ENCODE results near the gene FLAD1. TPM values are rescaled to one million over a fixed set of nuclear protein-coding genes. Genes with fewer than 3 reads are reported as not detected.

The FLAD1 gene
- total and polyA plus RNA-seq, 9 donors, result 16.7 to 21.9 (median 20.3) TPM

GRCh38 chr1:155018617-155019348 lies 35.6 kb downstream of the FLAD1 start:
- Histone ChIP-seq H3K9me3 (replicated peaks; ENCODE audit: control insufficient read depth, low read depth, low read length) (no peaks in the 10 kb centered on the region), H3K4me3 (ENCODE audit: low read length) (no peak overlapping the region), H3K4me1 (ENCODE audit: control insufficient read depth, insufficient read depth, low read length) (peaks cover 11% of the 10 kb centered on the region), H3K36me3 (ENCODE audit: control insufficient read depth, insufficient read depth, low read length) (peaks cover 8% of the 10 kb centered on the region), H3K27ac (ENCODE audit: low read length) (no peak overlapping the region), H3K27me3 (ENCODE audit: control insufficient read depth, insufficient read depth, low read length) (no peaks in the 10 kb centered on the region)
- WGBS (ENCODE audit: insufficient coverage), result 47% methylated on average over 3 of the region's 8 CpGs
- DNase-seq, result no peak

- Histone ChIP-seq H3K4me3 (ENCODE audit: low read length) (no peak overlapping the region), H3K4me1 (ENCODE audit: control insufficient read depth, insufficient read depth, low read length) (peaks cover 11% of the 10 kb centered on the region), H3K36me3 (ENCODE audit: control insufficient read depth, insufficient read depth, low read length) (peaks cover 4% of the 10 kb centered on the region), H3K27ac (ENCODE audit: low read length) (no peak overlapping the region), H3K9me3 (replicated peaks; ENCODE audit: control insufficient read depth, low read depth, low read length) (no peaks in the 10 kb centered on the region), H3K27me3 (ENCODE audit: control insufficient read depth, insufficient read depth, low read length) (no peaks in the 10 kb centered on the region)
- 57% methylated on average over 11 of the region's 11 CpGs for WGBS (ENCODE audit: insufficient coverage)
- no peak for DNase-seq
Observed at GRCh38 chr1:155019377-155020245, 36.5 kb downstream of the FLAD1 start.

GRCh38 chr1:155022136-155022926 lies 39.2 kb downstream of the FLAD1 start:
- H3K9me3 ChIP-seq (replicated peaks; ENCODE audit: control insufficient read depth, low read depth, low read length), result no peaks in the 10 kb centered on the region
- H3K4me3 ChIP-seq (ENCODE audit: low read length), result no peak overlapping the region
- 81% methylated on average over 5 of the region's 8 CpGs for WGBS (ENCODE audit: insufficient coverage)
- H3K36me3 ChIP-seq (ENCODE audit: control insufficient read depth, insufficient read depth, low read length), result no peaks in the 10 kb centered on the region
- H3K27ac ChIP-seq (ENCODE audit: low read length), result no peak overlapping the region
- H3K4me1 ChIP-seq (ENCODE audit: control insufficient read depth, insufficient read depth, low read length), result peaks cover 5% of the 10 kb centered on the region
- no peak for DNase-seq
- no peaks in the 10 kb centered on the region for H3K27me3 ChIP-seq (ENCODE audit: control insufficient read depth, insufficient read depth, low read length)

- DNase-seq, result no peak
- 70% methylated on average over 4 of the region's 4 CpGs for WGBS (ENCODE audit: insufficient coverage)
- Histone ChIP-seq H3K27me3 (ENCODE audit: control insufficient read depth, insufficient read depth, low read length) (no peaks in the 10 kb centered on the region), H3K4me3 (ENCODE audit: low read length) (no peak overlapping the region), H3K9me3 (replicated peaks; ENCODE audit: control insufficient read depth, low read depth, low read length) (no peaks in the 10 kb centered on the region), H3K27ac (ENCODE audit: low read length) (no peak overlapping the region), H3K36me3 (ENCODE audit: control insufficient read depth, insufficient read depth, low read length) (no peaks in the 10 kb centered on the region), H3K4me1 (ENCODE audit: control insufficient read depth, insufficient read depth, low read length) (peaks cover 2% of the 10 kb centered on the region)
Observed at GRCh38 chr1:155022927-155023236, 39.7 kb downstream of the FLAD1 start.

DNA sequence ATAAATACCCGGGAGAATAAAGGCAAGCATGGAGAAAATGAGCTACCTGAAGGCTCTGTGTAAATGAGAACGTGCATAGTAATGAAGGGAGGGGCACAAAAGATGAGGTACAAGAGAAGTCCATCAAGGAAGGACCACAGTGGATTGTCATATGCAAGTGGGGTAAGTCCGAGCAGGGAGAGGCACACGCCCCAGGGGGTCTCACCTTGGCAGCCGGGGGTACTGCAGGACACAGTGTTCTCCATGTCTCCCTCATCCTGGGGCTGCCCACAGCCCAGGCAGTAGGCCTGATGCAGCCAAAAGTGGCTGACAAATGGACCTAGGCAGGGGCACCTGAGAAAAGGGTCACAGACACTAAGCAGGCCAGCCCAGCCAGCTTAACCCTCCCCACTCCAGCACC lies 40.5 kb downstream of the FLAD1 start:
- WGBS (ENCODE audit: insufficient coverage), result 63% methylated on average over 4 of the region's 5 CpGs
- Histone ChIP-seq H3K4me3 (ENCODE audit: low read length) (no peak overlapping the region), H3K9me3 (replicated peaks; ENCODE audit: control insufficient read depth, low read depth, low read length) (no peaks in the 10 kb centered on the region), H3K27me3 (ENCODE audit: control insufficient read depth, insufficient read depth, low read length) (no peaks in the 10 kb centered on the region), H3K27ac (ENCODE audit: low read length) (no peak overlapping the region), H3K4me1 (ENCODE audit: control insufficient read depth, insufficient read depth, low read length) (no peaks in the 10 kb centered on the region), H3K36me3 (ENCODE audit: control insufficient read depth, insufficient read depth, low read length) (no peaks in the 10 kb centered on the region)
- no peak for DNase-seq

- Histone ChIP-seq H3K4me3 (ENCODE audit: low read length) (no peak overlapping the region), H3K27me3 (ENCODE audit: control insufficient read depth, insufficient read depth, low read length) (no peaks in the 10 kb centered on the region), H3K36me3 (ENCODE audit: control insufficient read depth, insufficient read depth, low read length) (no peaks in the 10 kb centered on the region), H3K4me1 (ENCODE audit: control insufficient read depth, insufficient read depth, low read length) (no peaks in the 10 kb centered on the region), H3K9me3 (replicated peaks; ENCODE audit: control insufficient read depth, low read depth, low read length) (no peaks in the 10 kb centered on the region), H3K27ac (ENCODE audit: low read length) (no peak overlapping the region)
- DNase-seq, result no peak
- 87% methylated on average over 6 of the region's 9 CpGs for WGBS (ENCODE audit: insufficient coverage)
Observed at GRCh38 chr1:155024315-155024714, 41.2 kb downstream of the FLAD1 start.

DNA sequence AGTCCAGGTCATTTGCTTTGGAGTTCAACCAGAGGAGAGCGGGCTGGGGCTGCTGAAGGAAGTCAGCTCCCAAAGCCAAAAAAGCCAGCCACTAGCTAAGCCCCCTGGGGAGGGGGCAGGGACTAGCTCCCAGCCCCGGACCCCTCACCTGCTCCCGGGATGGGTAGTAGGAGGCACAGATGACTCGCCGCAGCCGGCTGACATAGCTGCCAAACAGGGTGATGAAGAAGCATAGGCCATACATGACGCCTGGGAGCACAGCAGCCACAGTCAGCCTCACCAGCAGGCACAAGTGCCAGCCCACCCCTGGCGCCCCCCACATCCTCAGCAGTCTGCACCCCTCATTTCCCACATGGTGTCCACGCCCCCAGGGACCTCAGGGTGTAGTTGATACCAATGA lies 43.0 kb downstream of the FLAD1 start:
- no peaks in the 10 kb centered on the region for H3K36me3 ChIP-seq (ENCODE audit: control insufficient read depth, insufficient read depth, low read length)
- H3K9me3 ChIP-seq (replicated peaks; ENCODE audit: control insufficient read depth, low read depth, low read length), result no peaks in the 10 kb centered on the region
- 38% methylated on average over 5 of the region's 9 CpGs for WGBS (ENCODE audit: insufficient coverage)
- H3K4me3 ChIP-seq (ENCODE audit: low read length), result no peak overlapping the region
- no peak for DNase-seq
- no peaks in the 10 kb centered on the region for H3K4me1 ChIP-seq (ENCODE audit: control insufficient read depth, insufficient read depth, low read length)
- no peaks in the 10 kb centered on the region for H3K27me3 ChIP-seq (ENCODE audit: control insufficient read depth, insufficient read depth, low read length)
- no peak overlapping the region for H3K27ac ChIP-seq (ENCODE audit: low read length)

GRCh38 chr1:155026588-155026987 lies 43.4 kb downstream of the FLAD1 start:
- WGBS (ENCODE audit: insufficient coverage), result 88% methylated on average over 6 of the region's 6 CpGs
- no peak overlapping the region for H3K27ac ChIP-seq (ENCODE audit: low read length)
- no peak for DNase-seq
- no peaks in the 10 kb centered on the region for H3K27me3 ChIP-seq (ENCODE audit: control insufficient read depth, insufficient read depth, low read length)
- H3K36me3 ChIP-seq (ENCODE audit: control insufficient read depth, insufficient read depth, low read length), result no peaks in the 10 kb centered on the region
- H3K9me3 ChIP-seq (replicated peaks; ENCODE audit: control insufficient read depth, low read depth, low read length), result no peaks in the 10 kb centered on the region
- H3K4me3 ChIP-seq (ENCODE audit: low read length), result no peak overlapping the region
- no peaks in the 10 kb centered on the region for H3K4me1 ChIP-seq (ENCODE audit: control insufficient read depth, insufficient read depth, low read length)

- Histone ChIP-seq H3K4me3 (ENCODE audit: low read length) (no peak overlapping the region), H3K27me3 (ENCODE audit: control insufficient read depth, insufficient read depth, low read length) (peaks cover 2% of the 10 kb centered on the region), H3K9me3 (replicated peaks; ENCODE audit: control insufficient read depth, low read depth, low read length) (no peaks in the 10 kb centered on the region), H3K27ac (ENCODE audit: low read length) (no peak overlapping the region), H3K36me3 (ENCODE audit: control insufficient read depth, insufficient read depth, low read length) (no peaks in the 10 kb centered on the region), H3K4me1 (ENCODE audit: control insufficient read depth, insufficient read depth, low read length) (no peaks in the 10 kb centered on the region)
- no peak for DNase-seq
- WGBS (ENCODE audit: insufficient coverage), result 72% methylated on average over 12 of the region's 16 CpGs
Observed at GRCh38 chr1:155029513-155030242, 46.5 kb downstream of the FLAD1 start.
